H9 (cell line): Measurements from ENCODE around the gene MAN1A2. TPM values are rescaled to one million over a fixed set of nuclear protein-coding genes. Genes with fewer than 3 reads are reported as not detected.

ENCODE experiments used
- DNase-seq: peaks from one replicate; pipeline ENCODE4 v3.0.0-alpha.2; 2017
- H2AFZ ChIP-seq: one replicate; pipeline ENCODE4 v1.6.1; 2013; ENCODE audit warnings: mild to moderate bottlenecking, low read length, control low read depth, moderate library complexity
- H2AK5ac ChIP-seq: 2 replicates; pipeline ENCODE4 v1.6.1; 2013; ENCODE audit warnings: low read length, control low read depth, mixed read lengths; ENCODE audit not compliant: insufficient read length
- H2BK120ac ChIP-seq: one replicate; pipeline ENCODE4 v1.6.1; 2013; ENCODE audit warnings: low read depth, mild to moderate bottlenecking, low read length, control low read depth, inconsistent platforms; ENCODE audit not compliant: poor library complexity, severe bottlenecking
- H2BK12ac ChIP-seq: 2 replicates; pipeline ENCODE4 v1.6.1; 2013; ENCODE audit warnings: low read length, control low read depth, mixed read lengths, low read depth; ENCODE audit not compliant: insufficient read length
- H2BK15ac ChIP-seq: 2 replicates; pipeline ENCODE4 v1.6.1; 2013; ENCODE audit warnings: low read depth, low read length, control low read depth
- H2BK20ac ChIP-seq: one replicate; pipeline ENCODE4 v1.6.1; 2013; ENCODE audit warnings: low read depth, mild to moderate bottlenecking, low read length, control low read depth, inconsistent platforms; ENCODE audit not compliant: poor library complexity, severe bottlenecking
- H2BK5ac ChIP-seq: 2 replicates; pipeline ENCODE4 v1.6.1; 2013; ENCODE audit warnings: low read length, control low read depth, mixed read lengths; ENCODE audit not compliant: insufficient read length
- H3K14ac ChIP-seq: 2 replicates; pipeline ENCODE4 v1.6.1; 2013; ENCODE audit warnings: low read length, control low read depth; ENCODE audit not compliant: insufficient read depth
- H3K18ac ChIP-seq: 2 replicates; pipeline ENCODE4 v1.6.1; 2013; ENCODE audit warnings: low read depth, mild to moderate bottlenecking, mixed read lengths, low read length, control low read depth; ENCODE audit not compliant: insufficient read length
- H3K23ac ChIP-seq: 2 replicates; pipeline ENCODE4 v1.6.1; 2013; ENCODE audit warnings: low read length, control low read depth, mixed read lengths, low read depth; ENCODE audit not compliant: insufficient read length
- H3K23me2 ChIP-seq: 2 replicates; pipeline ENCODE4 v1.6.1; 2013; ENCODE audit warnings: low read depth, mild to moderate bottlenecking, mixed read lengths, low read length, control low read depth; ENCODE audit not compliant: insufficient read length, poor library complexity, severe bottlenecking
- H3K27ac ChIP-seq: 2 replicates; pipeline ENCODE4 v1.5.1; 2013; ENCODE audit warnings: low read length, control low read depth, mixed read lengths, low read depth; ENCODE audit not compliant: insufficient read length
- H3K27me3 ChIP-seq: 2 replicates; pipeline ENCODE4 v1.6.1; 2013; ENCODE audit warnings: low read length, control low read depth, inconsistent platforms; ENCODE audit not compliant: insufficient read depth
- H3K4ac ChIP-seq: 2 replicates; pipeline ENCODE4 v1.6.1; 2013; ENCODE audit warnings: low read depth, mild to moderate bottlenecking, control low read depth, inconsistent platforms, low read length, moderate library complexity
- H3K4me1 ChIP-seq: 2 replicates; pipeline ENCODE4 v1.6.1; 2013; ENCODE audit warnings: low read length, control low read depth, inconsistent platforms; ENCODE audit not compliant: insufficient read depth
- H3K4me2 ChIP-seq: 2 replicates; pipeline ENCODE4 v1.6.1; 2013; ENCODE audit warnings: low read length, control low read depth, mixed read lengths; ENCODE audit not compliant: insufficient read length, insufficient read depth
- H3K56ac ChIP-seq: 2 replicates; pipeline ENCODE4 v1.6.1; 2013; ENCODE audit warnings: low read depth, mild to moderate bottlenecking, mixed read lengths, low read length, control low read depth; ENCODE audit not compliant: insufficient read length
- H3K79me1 ChIP-seq: 2 replicates; pipeline ENCODE4 v1.6.1; 2013; ENCODE audit warnings: low read depth, mild to moderate bottlenecking, moderate library complexity, low read length, control low read depth, inconsistent platforms; ENCODE audit not compliant: insufficient read depth, poor library complexity, severe bottlenecking
- H3K79me2 ChIP-seq: 2 replicates; pipeline ENCODE4 v1.6.1; 2013; ENCODE audit warnings: low read length, control low read depth, inconsistent platforms; ENCODE audit not compliant: insufficient read depth
- H3K9ac ChIP-seq: 2 replicates; pipeline ENCODE4 v1.6.1; 2013; ENCODE audit warnings: low read length, control low read depth, mixed read lengths; ENCODE audit not compliant: insufficient read length; ENCODE audit errors: extremely low read depth
- H3K9me3 ChIP-seq: one replicate; pipeline ENCODE4 v1.6.1; 2013; ENCODE audit warnings: low read depth, low read length, inconsistent platforms; ENCODE audit not compliant: control insufficient read depth
- H3T11ph ChIP-seq: one replicate; pipeline ENCODE4 v1.6.1; 2013; ENCODE audit warnings: mild to moderate bottlenecking, low read length, control low read depth, inconsistent platforms
- H4K20me1 ChIP-seq: one replicate; pipeline ENCODE4 v1.6.1; 2013; ENCODE audit not compliant: control insufficient read depth, insufficient read length, insufficient read depth
- H4K5ac ChIP-seq: 2 replicates; pipeline ENCODE4 v1.6.1; 2013; ENCODE audit warnings: low read depth, mild to moderate bottlenecking, mixed read lengths, low read length, control low read depth; ENCODE audit not compliant: insufficient read length
- H4K8ac ChIP-seq: replicated peaks from 2 replicates; pipeline ENCODE4 v1.6.1; 2013; ENCODE audit warnings: low read length, control low read depth, mixed read lengths, low read depth; ENCODE audit not compliant: insufficient read length
- H4K91ac ChIP-seq: 2 replicates; pipeline ENCODE4 v1.6.1; 2013; ENCODE audit warnings: low read depth, mild to moderate bottlenecking, moderate library complexity, mixed read lengths, low read length, control low read depth; ENCODE audit not compliant: insufficient read length
- H3K27ac Mint-ChIP-seq, 3 experiments: 2 replicates in 2 of 3; 3 replicates in 1 of 3; pipeline ENCODE4 v1.8.0; 2020 to 2021; ENCODE audit warnings: mixed read lengths in 3 of 3, mild to moderate bottlenecking in 1 of 3, moderate library complexity in 1 of 3
- H3K27me3 Mint-ChIP-seq: 2 replicates; pipeline ENCODE4 v1.8.0; 2021; ENCODE audit warnings: low read depth, mild to moderate bottlenecking, moderate library complexity, mixed read lengths
- H3K36me3 Mint-ChIP-seq, 3 experiments: 2 replicates in 2 of 3; 3 replicates in 1 of 3; pipeline ENCODE4 v1.8.0; 2020 to 2021; ENCODE audit warnings: low read depth in 3 of 3, mixed read lengths in 3 of 3; ENCODE audit not compliant: insufficient read depth in 1 of 3
- H3K4me1 Mint-ChIP-seq, 2 experiments: 2 replicates each; pipeline ENCODE4 v1.8.0; 2020; ENCODE audit warnings: mixed read lengths in 2 of 2
- H3K4me3 Mint-ChIP-seq, 2 experiments: 2 replicates in 1 of 2; 3 replicates in 1 of 2; pipeline ENCODE4 v1.8.0; 2020 to 2021; ENCODE audit warnings: mild to moderate bottlenecking in 2 of 2, mixed read lengths in 2 of 2, moderate library complexity in 1 of 2
- H3K9me3 Mint-ChIP-seq, 2 experiments: 2 replicates in 1 of 2; 3 replicates in 1 of 2; pipeline ENCODE4 v1.8.0; 2020; ENCODE audit warnings: mild to moderate bottlenecking in 2 of 2, mixed read lengths in 2 of 2, moderate library complexity in 1 of 2
- WGBS: extraction: QIAGEN DNeasy Blood & Tissue Kit; methylation state at CpG from one replicate; pipeline ENCODE4 v1.1.7; 2013; ENCODE audit warnings: missing lambda C conversion rate, low lambda C conversion rate, mixed read lengths; ENCODE audit not compliant: insufficient read length; ENCODE audit errors: extremely low coverage; 5-methylcytosine and 5-hydroxymethylcytosine counted together
- total RNA-seq: library from RNA; stranded (reverse); gene quantifications from 2 replicates; pipeline ENCODE4 v1.2.1, GENCODE V29; 2021
- TF ChIP-seq, protein P1 (sequence below): fragments of 200-600 bp; sonication (generic); conservative IDR thresholded peaks from 3 replicates; pipeline ENCODE4 v1.8.0; 2021; ENCODE audit warnings: antibody characterized with exemption, mild to moderate bottlenecking

MAN1A2 gene
- total RNA-seq, 1 experiment from 2014 or later = 24.0 TPM

DNA sequence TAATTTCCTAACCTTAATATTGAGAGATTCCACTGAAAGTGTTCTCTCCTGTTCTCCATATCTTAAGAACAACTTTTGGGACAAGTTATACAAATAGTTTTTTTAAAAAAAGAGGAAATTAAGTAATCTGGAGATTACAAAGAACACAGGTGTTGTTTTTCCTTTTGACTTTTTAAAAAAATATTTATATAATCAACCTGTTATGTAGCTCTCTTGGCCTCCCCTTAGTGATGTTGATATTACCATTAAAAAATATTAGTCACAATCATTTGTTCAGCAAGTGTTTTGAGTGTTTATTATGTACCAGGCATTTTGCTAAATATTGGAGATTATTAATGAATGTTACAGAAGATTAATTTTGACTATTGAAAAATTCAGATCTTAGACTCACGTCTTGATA lies 8.1 kb downstream of the MAN1A2 start:
- H3K23ac ChIP-seq = no peak overlapping the region
- H2AK5ac ChIP-seq = no peak overlapping the region
- H3T11ph ChIP-seq = no peak overlapping the region
- no peaks in the 10 kb centered on the region for H3K27me3 Mint-ChIP-seq
- no peaks in the 10 kb centered on the region; a peak in 1 of 5 replicates for H3K9me3 Mint-ChIP-seq
- no peak overlapping the region for H3K27ac ChIP-seq
- no peak overlapping the region for H2AFZ ChIP-seq
- no peak overlapping the region for H2BK12ac ChIP-seq
- no peaks in the 10 kb centered on the region; a peak in 3 of 7 replicates for H3K36me3 Mint-ChIP-seq
- no peak overlapping the region for H3K4me2 ChIP-seq
- no peaks in the 10 kb centered on the region for H3K27me3 ChIP-seq
- no peak overlapping the region for H3K4ac ChIP-seq
- H3K18ac ChIP-seq = no peak overlapping the region
- TF ChIP-seq, protein P1, sequence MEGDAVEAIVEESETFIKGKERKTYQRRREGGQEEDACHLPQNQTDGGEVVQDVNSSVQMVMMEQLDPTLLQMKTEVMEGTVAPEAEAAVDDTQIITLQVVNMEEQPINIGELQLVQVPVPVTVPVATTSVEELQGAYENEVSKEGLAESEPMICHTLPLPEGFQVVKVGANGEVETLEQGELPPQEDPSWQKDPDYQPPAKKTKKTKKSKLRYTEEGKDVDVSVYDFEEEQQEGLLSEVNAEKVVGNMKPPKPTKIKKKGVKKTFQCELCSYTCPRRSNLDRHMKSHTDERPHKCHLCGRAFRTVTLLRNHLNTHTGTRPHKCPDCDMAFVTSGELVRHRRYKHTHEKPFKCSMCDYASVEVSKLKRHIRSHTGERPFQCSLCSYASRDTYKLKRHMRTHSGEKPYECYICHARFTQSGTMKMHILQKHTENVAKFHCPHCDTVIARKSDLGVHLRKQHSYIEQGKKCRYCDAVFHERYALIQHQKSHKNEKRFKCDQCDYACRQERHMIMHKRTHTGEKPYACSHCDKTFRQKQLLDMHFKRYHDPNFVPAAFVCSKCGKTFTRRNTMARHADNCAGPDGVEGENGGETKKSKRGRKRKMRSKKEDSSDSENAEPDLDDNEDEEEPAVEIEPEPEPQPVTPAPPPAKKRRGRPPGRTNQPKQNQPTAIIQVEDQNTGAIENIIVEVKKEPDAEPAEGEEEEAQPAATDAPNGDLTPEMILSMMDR = no peak
- H3K79me1 ChIP-seq = peaks cover 3% of the 10 kb centered on the region
- H2BK5ac ChIP-seq = no peak overlapping the region
- H3K14ac ChIP-seq = no peak overlapping the region
- H3K56ac ChIP-seq = no peak overlapping the region
- H3K4me3 Mint-ChIP-seq = no peak overlapping the region
- no peak overlapping the region for H4K91ac ChIP-seq
- no CpG with 5 or more reads among the region's 1 CpG for WGBS
- peaks cover 7% of the 10 kb centered on the region; the same call in 1 of the 2 replicates for H3K79me2 ChIP-seq
- no peak overlapping the region for H4K5ac ChIP-seq
- no peak overlapping the region for H3K9ac ChIP-seq
- peaks cover 7 to 10% of the 10 kb centered on the region in 2 experiments for H3K4me1 Mint-ChIP-seq
- no peaks in the 10 kb centered on the region for H3K9me3 ChIP-seq
- H3K4me1 ChIP-seq = peaks cover 2% of the 10 kb centered on the region; the same call in 1 of the 2 replicates
- H4K8ac ChIP-seq = no peak overlapping the region
- H2BK120ac ChIP-seq = no peak overlapping the region
- no peaks in the 10 kb centered on the region for H3K23me2 ChIP-seq
- no peak overlapping the region for H3K27ac Mint-ChIP-seq
- DNase-seq = no peak
- no peak overlapping the region for H2BK20ac ChIP-seq
- H2BK15ac ChIP-seq = no peak overlapping the region
- H4K20me1 ChIP-seq = no peaks in the 10 kb centered on the region
